Lung (tissue), 12 donors: ENCODE measurements around the gene TAAR9. TPM values are rescaled to one million over a fixed set of nuclear protein-coding genes. Genes with fewer than 3 reads are reported as not detected.

Experiments
- ATAC-seq: fragments of 200-7000 bp; cut with Tn5 transposase; one replicate; pipeline ENCODE4 v1.9.1; 2020; ENCODE audit warnings: moderate number of reproducible peaks; ENCODE audit not compliant: insufficient read depth, low FRiP score
- DNase-seq, 3 donors: peaks; one replicate each; pipeline ENCODE4 v3.0.0-alpha.2; 2013 to 2017
- H3K27ac ChIP-seq, 2 donors: one replicate each; pipeline ENCODE4 v1.5.1; 2013; ENCODE audit warnings: mild to moderate bottlenecking in 2 of 2, moderate library complexity in 2 of 2, control low read depth in 1 of 2, inconsistent platforms in 1 of 2, low read depth in 1 of 2, low read length in 1 of 2
- H3K27me3 ChIP-seq, 3 donors: one replicate each; pipeline ENCODE4 v1.5.1; 2013; ENCODE audit warnings: low read length in 2 of 3; ENCODE audit not compliant: control insufficient read depth in 3 of 3, insufficient read depth in 3 of 3
- H3K36me3 ChIP-seq, 4 donors: one replicate each; pipeline ENCODE4 v1.5.1; 2013; ENCODE audit warnings: low read length in 4 of 4, mild to moderate bottlenecking in 1 of 4, moderate library complexity in 1 of 4; ENCODE audit not compliant: control insufficient read depth in 4 of 4, insufficient read depth in 4 of 4
- H3K4me1 ChIP-seq, 5 donors: one replicate each; pipeline ENCODE4 v1.5.1; 2013; ENCODE audit warnings: low read length in 5 of 5, mild to moderate bottlenecking in 2 of 5, moderate library complexity in 1 of 5; ENCODE audit not compliant: control insufficient read depth in 5 of 5, insufficient read depth in 5 of 5
- H3K4me3 ChIP-seq: one replicate; pipeline ENCODE4 v1.5.1; 2013; ENCODE audit warnings: mild to moderate bottlenecking, control low read depth, moderate library complexity
- H3K9ac ChIP-seq, 2 donors: one replicate each; pipeline ENCODE4 v1.5.1; 2013; ENCODE audit warnings: low read length in 2 of 2, control low read depth in 1 of 2; ENCODE audit not compliant: insufficient read depth in 1 of 2
- H3K9me3 ChIP-seq, 4 donors: one replicate each; pipeline ENCODE4 v1.5.1; 2013; ENCODE audit warnings: low read length in 3 of 4, mild to moderate bottlenecking in 1 of 4, moderate library complexity in 1 of 4; ENCODE audit not compliant: control insufficient read depth in 4 of 4, insufficient read depth in 3 of 4
- WGBS, 2 donors: extraction: QIAGEN DNeasy Blood & Tissue Kit; methylation state at CpG; one replicate each; pipeline ENCODE4 v1.1.7; 2013; 5-methylcytosine and 5-hydroxymethylcytosine counted together
- polyA plus RNA-seq, 2 donors: library from polyadenylated mRNA; stranded (reverse); fragments of 200-250 nt; gene quantifications; one replicate each; pipeline ENCODE4 v1.2.1, GENCODE V29; 2013
- total RNA-seq, 2 donors: library from RNA; depleted of rRNA in 1 of 2; stranded (reverse); fragments of >200 nt in 1 of 2; gene quantifications; one replicate each; pipeline ENCODE4 v1.2.1, GENCODE V29; 2014 to 2021
- TF ChIP-seq, protein P1 (sequence below): IDR thresholded peaks from 2 replicates; pipeline ENCODE4 v1.5.1; 2012; ENCODE audit warnings: mild to moderate bottlenecking; ENCODE audit errors: control extremely low read depth, extremely low read depth
- donor health status: control.
- donor health status: control.
- donor health status: Bipolar disorder and iron deficiency.
- donor health status: healthy.
- donor health status: DM: yes; HTN: yes; CAD: no.

The TAAR9 gene
- total and polyA plus RNA-seq, 4 donors: not detected

- no peak overlapping the region for H3K4me3 ChIP-seq
- 24 to 30% methylated on average over 3 of the region's 3 CpGs for WGBS, 2 donors
- H3K4me1 ChIP-seq: peaks cover 0 to 28% (median 7%) of the 10 kb centered on the region in 5 donors
- H3K9ac ChIP-seq: no peak overlapping the region
- no peaks in the 10 kb centered on the region for H3K27me3 ChIP-seq
- TF ChIP-seq, protein P1, sequence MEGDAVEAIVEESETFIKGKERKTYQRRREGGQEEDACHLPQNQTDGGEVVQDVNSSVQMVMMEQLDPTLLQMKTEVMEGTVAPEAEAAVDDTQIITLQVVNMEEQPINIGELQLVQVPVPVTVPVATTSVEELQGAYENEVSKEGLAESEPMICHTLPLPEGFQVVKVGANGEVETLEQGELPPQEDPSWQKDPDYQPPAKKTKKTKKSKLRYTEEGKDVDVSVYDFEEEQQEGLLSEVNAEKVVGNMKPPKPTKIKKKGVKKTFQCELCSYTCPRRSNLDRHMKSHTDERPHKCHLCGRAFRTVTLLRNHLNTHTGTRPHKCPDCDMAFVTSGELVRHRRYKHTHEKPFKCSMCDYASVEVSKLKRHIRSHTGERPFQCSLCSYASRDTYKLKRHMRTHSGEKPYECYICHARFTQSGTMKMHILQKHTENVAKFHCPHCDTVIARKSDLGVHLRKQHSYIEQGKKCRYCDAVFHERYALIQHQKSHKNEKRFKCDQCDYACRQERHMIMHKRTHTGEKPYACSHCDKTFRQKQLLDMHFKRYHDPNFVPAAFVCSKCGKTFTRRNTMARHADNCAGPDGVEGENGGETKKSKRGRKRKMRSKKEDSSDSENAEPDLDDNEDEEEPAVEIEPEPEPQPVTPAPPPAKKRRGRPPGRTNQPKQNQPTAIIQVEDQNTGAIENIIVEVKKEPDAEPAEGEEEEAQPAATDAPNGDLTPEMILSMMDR: no peak
- no peak for ATAC-seq
- H3K27ac ChIP-seq: no peak overlapping the region
- H3K36me3 ChIP-seq: no peaks in the 10 kb centered on the region
- no peaks in the 10 kb centered on the region for H3K9me3 ChIP-seq
- DNase-seq: peak in 2 of 3 donors; percentile 11 to 16
Measured at GRCh38 chr6:132513831-132514545, 24.1 kb upstream of the TAAR9 start.

DNA sequence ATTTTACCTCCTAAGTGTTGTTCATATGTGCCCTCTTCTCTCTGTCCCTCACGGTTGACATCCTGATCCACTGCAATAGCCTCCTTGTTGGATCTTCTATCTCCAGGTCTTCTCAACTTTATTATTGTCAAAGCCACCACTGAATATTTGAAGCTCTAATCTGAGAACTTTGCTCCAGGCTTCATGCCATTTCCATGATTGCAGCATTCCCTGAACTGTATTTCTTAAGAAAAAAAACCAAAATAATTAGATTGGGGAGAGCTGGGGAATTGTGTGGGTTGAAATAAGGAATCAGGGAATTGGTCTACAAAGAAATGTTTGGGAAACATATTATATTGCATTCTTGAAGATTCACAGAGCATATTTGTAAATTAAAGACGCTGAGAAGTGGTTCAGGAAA, 22.7 kb upstream of the TAAR9 start:
- Histone ChIP-seq H3K9me3 (no peaks in the 10 kb centered on the region), H3K27me3 (no peaks in the 10 kb centered on the region), H3K4me3 (no peak overlapping the region), H3K4me1 (peaks cover 0 to 28% (median 7%) of the 10 kb centered on the region in 5 donors), H3K9ac (no peak overlapping the region), H3K36me3 (no peaks in the 10 kb centered on the region), H3K27ac (no peak overlapping the region)
- TF ChIP-seq, protein P1: no peak
- ATAC-seq: no peak
- 68 to 90% methylated on average over 2 of the region's 2 CpGs for WGBS, 2 donors
- no peak for DNase-seq

- Histone ChIP-seq H3K9ac (no peak overlapping the region), H3K9me3 (no peaks in the 10 kb centered on the region), H3K27ac (no peak overlapping the region), H3K4me1 (no peaks in the 10 kb centered on the region), H3K27me3 (no peaks in the 10 kb centered on the region), H3K4me3 (no peak overlapping the region), H3K36me3 (no peaks in the 10 kb centered on the region)
- ATAC-seq: no peak
- no peak for DNase-seq
- WGBS, 2 donors: 48 to 78% methylated on average over 2 of the region's 2 CpGs
- TF ChIP-seq, protein P1: no peak
Measured at GRCh38 chr6:132520953-132521352, 17.1 kb upstream of the TAAR9 start.

DNA sequence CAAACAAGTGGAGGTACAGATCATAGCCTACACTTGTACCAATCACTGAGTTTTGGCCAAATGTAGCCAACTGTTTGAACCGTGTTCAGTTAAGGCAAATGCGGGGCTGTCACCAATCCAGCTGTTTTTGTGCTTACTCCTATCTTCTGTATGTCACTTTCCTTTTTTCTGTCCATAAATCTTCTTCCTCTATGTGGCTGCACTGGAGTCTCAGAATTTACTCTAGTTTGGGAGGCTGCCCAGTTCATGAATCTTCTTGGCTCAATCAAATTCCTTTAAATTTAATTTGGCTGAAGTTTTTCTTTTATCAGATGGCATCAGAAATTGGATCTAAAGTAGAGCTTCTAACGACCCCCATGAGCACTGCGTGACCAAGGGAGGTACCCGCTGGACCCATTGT, 13.4 kb upstream of the TAAR9 start:
- Histone ChIP-seq H3K27me3 (no peaks in the 10 kb centered on the region), H3K9ac (no peak overlapping the region), H3K36me3 (no peaks in the 10 kb centered on the region), H3K9me3 (no peaks in the 10 kb centered on the region), H3K27ac (no peak overlapping the region), H3K4me1 (no peaks in the 10 kb centered on the region), H3K4me3 (no peak overlapping the region)
- TF ChIP-seq, protein P1: no peak
- no peak for ATAC-seq
- DNase-seq: no peak
- WGBS, 2 donors: 83 to 91% methylated on average over 5 of the region's 5 CpGs
